Mucosa of descending colon (tissue), 3 donors: ENCODE data around the gene ESD. TPM values are rescaled to one million over a fixed set of nuclear protein-coding genes. Genes with fewer than 3 reads are reported as not detected.
"Not testable (repeated sequence)": the region's sequence is repeated elsewhere in the genome, so short reads cannot be mapped to it uniquely, and the experiment has no call there.

Experiments used
- ATAC-seq: fragments of 200-7000 bp; cut with Tn5 transposase; one replicate; pipeline ENCODE4 v1.9.1; 2020; ENCODE audit warnings: mild to moderate bottlenecking, moderate library complexity
- DNase-seq, 3 donors: peaks; one replicate each; pipeline ENCODE4 v3.0.0-alpha.2; 2020
- H3K36me3 ChIP-seq: fragments of 200-600 bp; one replicate; pipeline ENCODE4 v1.8.0; 2021; ENCODE audit warnings: low read depth, mild to moderate bottlenecking
- H3K4me1 ChIP-seq: fragments of 200-600 bp; one replicate; pipeline ENCODE4 v1.8.0; 2021; ENCODE audit warnings: low read depth, mild to moderate bottlenecking
- H3K4me3 ChIP-seq: fragments of 200-600 bp; one replicate; pipeline ENCODE4 v1.8.0; 2021; ENCODE audit warnings: mild to moderate bottlenecking
- H3K9me3 ChIP-seq: fragments of 200-600 bp; one replicate; pipeline ENCODE4 v1.8.0; 2021; ENCODE audit warnings: mild to moderate bottlenecking
- CTCF ChIP-seq: fragments of 200-600 bp; IDR thresholded peaks from one replicate; pipeline ENCODE4 v1.8.0; 2022; ENCODE audit warnings: antibody characterized with exemption, mild to moderate bottlenecking
- intact Hi-C, 2 donors: fragments of 100-400 bp; cut with DNase I in 1 of 2; cut with micrococcal nuclease in 1 of 2; formaldehyde crosslinking; loops; one replicate each; pipeline versions ENCODE4 v1.11.0 to v1.11.1; 2022; cut with DNase I, micrococcal nuclease
- total RNA-seq, 3 donors: library from RNA; stranded (reverse); fragmentation: NEBNext Ultra II Directional in 2 of 3; extraction: Animal tissue kit (Norgen Biotek cat#: 25700) in 2 of 3; gene quantifications; one replicate each; pipeline versions ENCODE4 v1.2.1 to v1.2.4, GENCODE V29; 2021 to 2023
- donor health status: DM: no; HTN: no; CAD: no; lungs with moderate emphysema.
- donor health status: DM: no; HTN: no; CAD: no.
- donor health status: DM: no; HTN: yes; CAD: no.

Gene ESD
- total RNA-seq, 3 donors from 2014 or later: 86.1 to 98.0 (median 97.0) TPM

DNA sequence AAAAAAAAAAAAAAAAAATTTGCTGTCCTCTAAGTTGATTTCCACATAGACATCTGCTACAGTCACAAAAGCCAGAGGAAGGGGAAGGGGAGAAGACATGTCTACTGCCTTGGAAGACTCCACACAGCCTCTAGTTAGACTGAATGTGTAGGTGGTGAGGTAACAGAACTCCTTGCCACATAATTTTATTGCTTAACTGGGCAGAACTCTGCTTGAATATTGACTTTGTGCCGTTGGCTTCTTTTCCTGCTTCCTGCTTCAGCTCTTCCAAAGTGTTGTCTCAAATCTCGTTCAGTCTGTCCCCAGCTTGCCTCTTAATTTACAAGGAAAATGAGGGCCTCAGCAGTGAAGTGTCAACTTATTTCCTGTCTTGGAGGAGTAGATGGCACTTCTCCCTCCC, 37.1 kb downstream of the ESD start:
- no peak for TF ChIP-seq CTCF
- Histone ChIP-seq H3K36me3 (no peaks in the 10 kb centered on the region), H3K4me1 (peaks cover 31% of the 10 kb centered on the region), H3K9me3 (no peaks in the 10 kb centered on the region), H3K4me3 (no peak overlapping the region)
- ATAC-seq: peak; percentile 94
- intact Hi-C loops: no loop called here
- peak in 1 of 3 donors; percentile 63 for DNase-seq

DNA sequence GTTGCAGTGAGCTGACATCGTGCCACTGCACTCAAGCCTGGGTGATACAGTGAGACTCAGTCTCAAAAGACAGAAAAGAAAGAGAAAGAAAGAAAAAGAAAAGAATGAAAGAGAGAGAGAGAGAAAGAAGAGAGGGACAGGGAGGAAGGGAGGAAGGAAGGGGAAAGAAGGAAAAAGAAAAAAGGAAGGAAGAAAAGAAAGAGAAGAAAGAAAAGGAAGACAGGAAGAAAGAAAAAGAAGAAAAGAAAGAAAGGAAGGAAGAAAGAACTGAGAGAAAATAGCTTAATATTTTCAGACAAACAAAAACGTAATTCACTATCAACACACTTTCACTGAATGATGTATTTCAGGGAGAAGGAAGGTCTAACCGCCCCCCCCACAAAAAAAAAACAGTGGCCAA, 39.3 kb downstream of the ESD start:
- TF ChIP-seq CTCF: no peak
- DNase-seq (no peak), ATAC-seq (no peak)
- H3K9me3 ChIP-seq: no peaks in the 10 kb centered on the region
- intact Hi-C loops: no loop called here
- H3K4me3 ChIP-seq: no peak overlapping the region
- peaks cover 31% of the 10 kb centered on the region for H3K4me1 ChIP-seq
- H3K36me3 ChIP-seq: no peaks in the 10 kb centered on the region

DNA sequence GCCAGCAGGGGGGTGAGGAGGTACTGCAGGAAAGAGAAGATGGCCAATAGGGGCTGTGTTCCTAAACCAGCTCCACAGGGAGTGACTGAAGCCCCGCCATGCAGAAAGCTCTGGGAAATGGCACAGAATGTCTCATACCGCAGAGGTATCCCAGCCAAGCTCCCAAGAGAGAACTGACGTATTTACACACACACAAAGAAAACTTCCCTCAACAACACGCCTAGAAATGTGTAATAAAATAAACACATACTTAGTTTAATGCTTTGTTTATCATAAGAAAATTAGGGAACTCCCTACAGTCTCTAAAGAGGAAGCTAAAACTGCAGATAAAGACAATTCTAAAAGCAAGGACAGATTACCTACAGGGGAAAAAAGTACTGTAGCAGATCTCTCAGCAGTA, 40.0 kb downstream of the ESD start:
- H3K4me1 ChIP-seq: peaks cover 31% of the 10 kb centered on the region
- intact Hi-C loops: no loop called here
- no peak for DNase-seq

DNA sequence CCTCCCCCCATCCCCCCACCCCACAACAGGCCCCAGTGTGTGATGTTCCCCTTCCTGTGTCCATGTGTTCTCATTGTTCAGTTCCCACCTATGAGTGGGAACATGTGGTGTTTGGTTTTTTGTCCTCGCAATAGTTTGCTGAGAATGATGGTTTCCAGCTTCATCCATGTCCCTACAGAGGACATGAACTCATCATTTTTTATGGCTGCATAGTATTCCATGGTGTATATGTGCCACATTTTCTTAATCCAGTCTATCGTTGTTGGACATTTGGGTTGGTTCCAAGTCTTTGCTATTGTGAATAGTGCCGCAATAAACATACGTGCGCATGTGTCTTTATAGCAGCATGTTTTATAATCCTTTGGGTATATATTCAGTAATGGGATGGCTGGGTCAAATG, 41.5 kb downstream of the ESD start:
- H3K36me3 ChIP-seq, H3K9me3 ChIP-seq, H3K4me3 ChIP-seq, DNase-seq, intact Hi-C loops, ATAC-seq: not testable (repeated sequence)
- H3K4me1 ChIP-seq: peaks cover 31% of the 10 kb centered on the region

More for the DNA sequence above, 40.0 kb downstream of the ESD start:
- no peak for TF ChIP-seq CTCF
- Histone ChIP-seq H3K36me3 (no peaks in the 10 kb centered on the region), H3K4me3 (no peak overlapping the region), H3K9me3 (no peaks in the 10 kb centered on the region)
- ATAC-seq: peak; percentile 46

DNA sequence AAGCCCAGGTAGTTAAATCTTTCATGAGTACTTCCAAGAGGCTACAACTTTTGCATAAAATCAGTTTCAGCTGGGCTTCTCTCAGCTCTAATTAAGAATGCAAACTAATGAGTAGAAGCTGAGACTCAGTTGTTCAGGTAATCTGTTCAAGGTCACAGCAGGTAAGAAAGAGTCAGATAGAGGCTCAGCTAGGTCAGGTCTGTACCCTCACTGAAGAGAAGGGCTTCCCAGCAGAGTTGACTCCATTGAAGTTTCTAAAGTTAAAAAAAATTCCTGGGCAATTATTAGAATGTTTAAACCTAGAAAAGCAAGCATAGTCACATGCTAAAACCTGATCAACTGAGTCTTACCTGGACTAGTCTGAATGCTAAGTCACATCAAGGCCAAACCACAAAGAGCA, 42.1 kb downstream of the ESD start:
- H3K4me3 ChIP-seq: no peak overlapping the region
- ATAC-seq: no peak
- TF ChIP-seq CTCF: no peak
- intact Hi-C loops: no loop called here
- DNase-seq: no peak
- peaks cover 28% of the 10 kb centered on the region for H3K4me1 ChIP-seq
- no peaks in the 10 kb centered on the region for H3K9me3 ChIP-seq
- no peaks in the 10 kb centered on the region for H3K36me3 ChIP-seq

- H3K4me3 ChIP-seq: no peak overlapping the region
- no peaks in the 10 kb centered on the region for H3K36me3 ChIP-seq
- H3K4me1 ChIP-seq: peaks cover 19% of the 10 kb centered on the region
- DNase-seq (no peak), ATAC-seq (no peak)
- TF ChIP-seq CTCF: no peak
- intact Hi-C loops: no loop called here
- H3K9me3 ChIP-seq: no peaks in the 10 kb centered on the region
These were observed 43.0 kb downstream of the ESD start for GRCh38 chr13:46753917-46754316.
